IMR-90 (cell line): ENCODE data around the gene MSH4. TPM values are rescaled to one million over a fixed set of nuclear protein-coding genes. Genes with fewer than 3 reads are reported as not detected.
A peak's percentile ranks its signal among the peaks of the same experiment; 100 is the strongest.

Experiments used
- ATAC-seq: fragments of 200-7000 bp; cut with Tn5 transposase; 2 replicates; pipeline ENCODE4 v1.9.1; 2020; ENCODE audit warnings: low read depth, mild to moderate bottlenecking, moderate library complexity
- BruUV-seq: library from RNA; stranded (reverse); fragments of 400-500 nt; replicated peaks from 2 replicates; lab custom pipeline; 2021; lab: Mats Ljungman, UMichigan
- CTCF ChIA-PET: fragments of 300-600 bp; formaldehyde crosslinking; extraction: SDS; loops from one replicate; lab custom pipeline; 2021; ENCODE audit warnings: antibody characterized with exemption; lab: Yijun Ruan, JAX
- POLR2A ChIA-PET: fragments of 300-600 bp; sonication (Branson Sonifier 250); formaldehyde crosslinking; loops from one replicate; lab custom pipeline; 2022; ENCODE audit warnings: antibody characterized with exemption; ENCODE audit not compliant: unreplicated experiment; lab: Charles Lee
- DNase-seq: peaks from one replicate; pipeline ENCODE4 v3.0.0; 2013
- H2AFZ ChIP-seq: replicated peaks from 2 replicates; pipeline ENCODE3; 2013; ENCODE audit warnings: low read length, mild to moderate bottlenecking; ENCODE audit not compliant: poor library complexity
- H2AK5ac ChIP-seq: 2 replicates; pipeline ENCODE4 v1.6.1; 2013; ENCODE audit warnings: low read depth, low read length, inconsistent platforms
- H2AK9ac ChIP-seq: replicated peaks from 2 replicates; pipeline ENCODE3; 2013; ENCODE audit warnings: mild to moderate bottlenecking, low read depth, low read length, moderate library complexity; ENCODE audit not compliant: poor library complexity
- H2BK120ac ChIP-seq: 2 replicates; pipeline ENCODE4 v1.6.1; 2013; ENCODE audit warnings: low read depth, low read length, inconsistent platforms
- H2BK15ac ChIP-seq: 3 replicates; pipeline ENCODE4 v1.6.1; 2013; ENCODE audit warnings: low read depth, low read length, inconsistent platforms
- H2BK20ac ChIP-seq: 2 replicates; pipeline ENCODE4 v1.6.1; 2013; ENCODE audit warnings: low read depth, mild to moderate bottlenecking, inconsistent platforms, low read length, moderate library complexity
- H2BK5ac ChIP-seq: 2 replicates; pipeline ENCODE4 v1.6.1; 2013; ENCODE audit warnings: mild to moderate bottlenecking, low read depth, low read length, inconsistent platforms; ENCODE audit not compliant: poor library complexity, severe bottlenecking
- H3K14ac ChIP-seq: replicated peaks from 2 replicates; pipeline ENCODE4 v1.6.1; 2013; ENCODE audit warnings: low read depth, low read length, inconsistent platforms
- H3K18ac ChIP-seq: 2 replicates; pipeline ENCODE4 v1.6.1; 2013; ENCODE audit warnings: low read depth, low read length, control low read depth
- H3K23ac ChIP-seq: 2 replicates; pipeline ENCODE4 v1.6.1; 2013; ENCODE audit warnings: low read depth, low read length, inconsistent platforms
- H3K27ac ChIP-seq: 2 replicates; pipeline ENCODE4 v1.5.1; 2013; ENCODE audit warnings: mild to moderate bottlenecking, control low read depth, low read length; ENCODE audit not compliant: insufficient read depth
- H3K27me3 ChIP-seq: 2 replicates; pipeline ENCODE4 v1.6.1; 2013; ENCODE audit warnings: low read length; ENCODE audit not compliant: control insufficient read depth, insufficient read depth
- H3K36me3 ChIP-seq: 2 replicates; pipeline ENCODE4 v1.6.1; 2013; ENCODE audit warnings: low read length, mixed read lengths; ENCODE audit not compliant: control insufficient read depth, insufficient read depth
- H3K4ac ChIP-seq: 2 replicates; pipeline ENCODE4 v1.6.1; 2013; ENCODE audit warnings: low read depth, low read length, inconsistent platforms
- H3K4me1 ChIP-seq: 2 replicates; pipeline ENCODE4 v1.6.1; 2013; ENCODE audit warnings: low read length, mixed read lengths; ENCODE audit not compliant: control insufficient read depth, insufficient read depth
- H3K4me2 ChIP-seq: 2 replicates; pipeline ENCODE4 v1.6.1; 2013; ENCODE audit warnings: low read depth, mild to moderate bottlenecking, control low read depth, low read length, moderate library complexity
- H3K4me3 ChIP-seq: 2 replicates; pipeline ENCODE4 v1.5.1; 2013; ENCODE audit warnings: low read depth, mild to moderate bottlenecking, control low read depth, low read length, moderate library complexity; ENCODE audit not compliant: insufficient read depth
- H3K56ac ChIP-seq: 2 replicates; pipeline ENCODE4 v1.6.1; 2013; ENCODE audit warnings: low read length, inconsistent platforms; ENCODE audit not compliant: insufficient read depth; ENCODE audit errors: extremely low read depth
- H3K79me1 ChIP-seq, 2 experiments: 2 replicates each; pipeline ENCODE4 v1.6.1; 2013; ENCODE audit warnings: low read length in 2 of 2, inconsistent platforms in 1 of 2, low read depth in 1 of 2
- H3K9ac ChIP-seq: 2 replicates; pipeline ENCODE4 v1.6.1; 2013; ENCODE audit warnings: low read depth, low read length, control low read depth
- H3K9me1 ChIP-seq: 2 replicates; pipeline ENCODE4 v1.6.1; 2013; ENCODE audit warnings: low read length, inconsistent platforms; ENCODE audit not compliant: insufficient read depth
- H3K9me3 ChIP-seq: 2 replicates; pipeline ENCODE4 v1.6.1; 2013; ENCODE audit warnings: low read length; ENCODE audit not compliant: control insufficient read depth, insufficient read depth
- H4K20me1 ChIP-seq: 2 replicates; pipeline ENCODE4 v1.6.1; 2013; ENCODE audit warnings: low read length, inconsistent platforms; ENCODE audit not compliant: insufficient read depth
- H4K5ac ChIP-seq: 2 replicates; pipeline ENCODE4 v1.6.1; 2013; ENCODE audit warnings: mild to moderate bottlenecking, low read depth, low read length, control low read depth
- H4K8ac ChIP-seq, 2 experiments: 2 replicates each; pipeline ENCODE4 v1.6.1; 2013; ENCODE audit warnings: low read depth in 2 of 2, low read length in 2 of 2, control low read depth in 1 of 2, inconsistent platforms in 1 of 2
- H4K91ac ChIP-seq: 2 replicates; pipeline ENCODE4 v1.6.1; 2013; ENCODE audit warnings: low read depth, low read length, inconsistent platforms; ENCODE audit not compliant: insufficient read depth
- CHD1 ChIP-seq: IDR thresholded peaks from 2 replicates; pipeline ENCODE4 v1.6.1; 2012; ENCODE audit warnings: low read depth, low read length, improper control_type of control experiment
- MAFK ChIP-seq: IDR thresholded peaks from 2 replicates; pipeline ENCODE4 v1.6.1; 2012; ENCODE audit warnings: low read depth, low read length, improper control_type of control experiment
- MAZ ChIP-seq: IDR thresholded peaks from 2 replicates; pipeline ENCODE4 v1.6.1; 2012; ENCODE audit warnings: low read depth, mild to moderate bottlenecking, low read length, improper control_type of control experiment, moderate library complexity, borderline replicate concordance
- MXI1 ChIP-seq: IDR thresholded peaks from 2 replicates; pipeline ENCODE4 v1.6.1; 2012; ENCODE audit warnings: low read depth, mild to moderate bottlenecking, low read length, moderate library complexity, borderline replicate concordance
- POLR2A ChIP-seq: IDR thresholded peaks from 2 replicates; pipeline ENCODE4 v1.6.1; 2012; ENCODE audit warnings: mild to moderate bottlenecking, low read depth, low read length
- RAD21 ChIP-seq: IDR thresholded peaks from 2 replicates; pipeline ENCODE4 v1.6.1; 2012; ENCODE audit warnings: low read length, improper control_type of control experiment
- SMC3 ChIP-seq: fragments of 150-350 bp; IDR thresholded peaks from 2 replicates; pipeline ENCODE4 v1.6.1; 2016; ENCODE audit warnings: low read depth, mild to moderate bottlenecking, antibody characterized with exemption, low read length, moderate library complexity
- USF2 ChIP-seq: fragments of 150-350 bp; IDR thresholded peaks from 2 replicates; pipeline ENCODE4 v1.6.1; 2017; ENCODE audit warnings: mild to moderate bottlenecking, antibody characterized with exemption, low read length, low read depth
- WGBS, 2 experiments: methylation state at CpG; one replicate each; pipeline versions ENCODE4 v1.1.5 to v1.1.7; 2013; ENCODE audit warnings: missing lambda C conversion rate in 2 of 2; ENCODE audit not compliant: insufficient read length in 1 of 2; ENCODE audit errors: extremely low coverage in 2 of 2; 5-methylcytosine and 5-hydroxymethylcytosine counted together
- dilution Hi-C: fragments of 300-500 bp; cut with HindIII; formaldehyde crosslinking; loops from one replicate; pipeline ENCODE4 v1.14.3; 2018; ENCODE audit warnings: low sequenced_read_pairs; ENCODE audit not compliant: unreplicated experiment
- in situ Hi-C: fragments of 300-500 bp; cut with MboI; formaldehyde crosslinking; loops from 3 replicates; pipeline ENCODE4 v1.14.3; 2019; ENCODE audit warnings: low sequenced_read_pairs, inconsistent platforms, mixed read lengths
- intact Hi-C: fragments of 100-400 bp; cut with micrococcal nuclease; formaldehyde crosslinking; loops from 2 replicates; pipeline ENCODE4 v1.10.0; 2022
- polyA plus RNA-seq, 3 experiments: library from polyadenylated mRNA; depleted of rRNA; stranded (reverse); fragments of >200 nt; gene quantifications; 2 replicates each; pipeline ENCODE4 v1.2.3, GENCODE V29; 2012; ENCODE audit warnings: low replicate concordance in 1 of 3
- total RNA-seq: library from RNA; depleted of rRNA; stranded (reverse); fragments of >200 nt; gene quantifications from 2 replicates; pipeline ENCODE4 v1.2.3, GENCODE V29; 2012
- TF ChIP-seq, protein P1 (sequence below): conservative IDR thresholded peaks from 2 replicates; pipeline ENCODE4 v1.5.1; 2012; ENCODE audit warnings: mild to moderate bottlenecking, low read depth, low read length, improper control_type of control experiment

The MSH4 gene
- total and polyA plus RNA-seq, 2 of the 4 experiments (the other 2 are of a cell fraction), result under 0.01 to 0.02 TPM

GRCh38 chr1:75785983-75786853 lies 10.5 kb upstream of the MSH4 start, which contains the start of gene RABGGTB:
TSS of gene RABGGTB (plus strand) at chr1:75786256. CDS start at chr1:75786272, 16 bp downstream.
- TF ChIP-seq USF2, result no peak; the same call in 1 of the 2 replicates
- TF ChIP-seq MAZ, result peak; percentile 74; the same call in 1 of the 2 replicates
- peak; percentile 26; the same call in 1 of the 2 replicates for TF ChIP-seq RAD21
- peak; percentile 91 for TF ChIP-seq CHD1
- TF ChIP-seq SMC3, result peak; percentile 1; the same call in 1 of the 2 replicates
- TF ChIP-seq MAFK, result peak; percentile 31; the same call in 1 of the 2 replicates
- peak; percentile 39; the same call in 1 of the 2 replicates for TF ChIP-seq MXI1
- TF ChIP-seq POLR2A, result peak; percentile 99
- TF ChIP-seq, protein P1, sequence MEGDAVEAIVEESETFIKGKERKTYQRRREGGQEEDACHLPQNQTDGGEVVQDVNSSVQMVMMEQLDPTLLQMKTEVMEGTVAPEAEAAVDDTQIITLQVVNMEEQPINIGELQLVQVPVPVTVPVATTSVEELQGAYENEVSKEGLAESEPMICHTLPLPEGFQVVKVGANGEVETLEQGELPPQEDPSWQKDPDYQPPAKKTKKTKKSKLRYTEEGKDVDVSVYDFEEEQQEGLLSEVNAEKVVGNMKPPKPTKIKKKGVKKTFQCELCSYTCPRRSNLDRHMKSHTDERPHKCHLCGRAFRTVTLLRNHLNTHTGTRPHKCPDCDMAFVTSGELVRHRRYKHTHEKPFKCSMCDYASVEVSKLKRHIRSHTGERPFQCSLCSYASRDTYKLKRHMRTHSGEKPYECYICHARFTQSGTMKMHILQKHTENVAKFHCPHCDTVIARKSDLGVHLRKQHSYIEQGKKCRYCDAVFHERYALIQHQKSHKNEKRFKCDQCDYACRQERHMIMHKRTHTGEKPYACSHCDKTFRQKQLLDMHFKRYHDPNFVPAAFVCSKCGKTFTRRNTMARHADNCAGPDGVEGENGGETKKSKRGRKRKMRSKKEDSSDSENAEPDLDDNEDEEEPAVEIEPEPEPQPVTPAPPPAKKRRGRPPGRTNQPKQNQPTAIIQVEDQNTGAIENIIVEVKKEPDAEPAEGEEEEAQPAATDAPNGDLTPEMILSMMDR, result no peak
- Histone ChIP-seq H3K14ac (peak within 1 kb of the TSS; percentile 94), H3K23ac (peak within 1 kb of the TSS; percentile 96), H3K79me1 (peaks cover 5 to 14% of the 10 kb centered on the region in 2 experiments; a peak in 2 of 4 replicates), H2BK5ac (peak within 1 kb of the TSS; percentile 84), H4K8ac (peak within 1 kb of the TSS; percentile 96), H2BK120ac (peak within 1 kb of the TSS; percentile 29; the same call in 1 of the 2 replicates), H3K36me3 (peaks cover 10% of the 10 kb centered on the region), H3K18ac (peak within 1 kb of the TSS; percentile 68), H4K5ac (peak within 1 kb of the TSS; percentile 91), H2AK5ac (peak within 1 kb of the TSS; percentile 80), H3K27ac (peak within 1 kb of the TSS; percentile 81), H2BK15ac (no peak within 1 kb of the TSS), H3K56ac (peak within 1 kb of the TSS; percentile 97), H2BK20ac (no peak within 1 kb of the TSS), H3K9me1 (0 out of 2 replicates have a peak, but pooled peaks cover 2% of the 10 kb centered on the region), H3K4me1 (peaks cover 2% of the 10 kb centered on the region; the same call in 1 of the 2 replicates), H3K27me3 (no peaks in the 10 kb centered on the region), H4K20me1 (peaks cover 41% of the 10 kb centered on the region), H3K9ac (peak within 1 kb of the TSS; percentile 96), H3K4me3 (peak within 1 kb of the TSS; percentile 57), H2AFZ (peak within 1 kb of the TSS; percentile 84), H4K91ac (peak within 1 kb of the TSS; percentile 92), H3K4ac (peak within 1 kb of the TSS; percentile 95), H2AK9ac (peak within 1 kb of the TSS; percentile 93), H3K4me2 (peak within 1 kb of the TSS; percentile 70), H3K9me3 (no peaks in the 10 kb centered on the region)
- in situ Hi-C loops (loop anchor here (10.0 kb wide), 1 partner anchor 61 kb away; the partner anchor contains the start of gene ACADM), intact Hi-C loops (loop anchor here (1.0 to 2.0 kb wide), 2 partner anchors 21 to 62 kb away; partner anchors contain the start of gene ACADM), dilution Hi-C loops (no loop called here)
- 0% methylated on average over 6 of the region's 28 CpGs; no CpG with 5 or more reads in 1 of the 2 experiments for WGBS, 2 experiments
- ChIA-PET CTCF (no interaction called here), POLR2A (interaction anchor here (0.6 kb wide), 2 partner anchors 21 to 35 kb away, joined by 3 to 6 read pairs; no protein-coding TSS in a partner anchor)
- DNase-seq, result peak; percentile 95
- TSS peak; percentile 84 for BruUV-seq
- ATAC-seq, result peak; percentile 100
